AG09319 (cell line): ENCODE measurements around the gene PCDHGA5.
"Not testable (repeated sequence)": the region's sequence is repeated elsewhere in the genome, so short reads cannot be mapped to it uniquely, and the experiment has no call there.

Source experiments
- DNase-seq: peaks from one replicate; pipeline ENCODE4 v3.0.0-alpha.2; 2010; ENCODE audit warnings: low read depth; ENCODE audit errors: extremely low read depth
- CTCF ChIP-seq: IDR thresholded peaks from 2 replicates; pipeline ENCODE4 v1.5.1; 2011; ENCODE audit warnings: low read depth, mild to moderate bottlenecking, inconsistent platforms, low read length, moderate library complexity

PCDHGA5 gene

GRCh38 chr5:141328231-141328630 is 35.7 kb upstream of the PCDHGA5 start:
- no peak for DNase-seq
- TF ChIP-seq CTCF = no peak

- peak; percentile 49 for TF ChIP-seq CTCF
- DNase-seq = peak; percentile 34
Observed at GRCh38 chr5:141330299-141331080, 33.5 kb upstream of the PCDHGA5 start, which contains the start of gene PCDHGA1. Gene PCDHGA1, plus strand, starts transcription at chr5:141330514.

GRCh38 chr5:141332571-141332970 is 31.4 kb upstream of the PCDHGA5 start:
- not testable (repeated sequence) for DNase-seq

GRCh38 chr5:141338538-141339306 is 25.2 kb upstream of the PCDHGA5 start, which contains the start of gene PCDHGA2:
Gene PCDHGA2, plus strand, starts transcription at chr5:141338760.
- TF ChIP-seq CTCF = peak; percentile 34
- DNase-seq = no peak

- not testable (repeated sequence) for DNase-seq
Observed at GRCh38 chr5:141340781-141341354, 23.1 kb upstream of the PCDHGA5 start.

GRCh38 chr5:141342773-141343172 is 21.2 kb upstream of the PCDHGA5 start:
- TF ChIP-seq CTCF = no peak
- DNase-seq = no peak

- peak; percentile 33 for TF ChIP-seq CTCF
- no peak for DNase-seq
Observed at GRCh38 chr5:141343242-141343952, 20.6 kb upstream of the PCDHGA5 start, which contains the start of gene PCDHGA3. Gene PCDHGA3, plus strand, starts transcription at chr5:141343829. Its CDS starts 205 bp downstream, at chr5:141344034.
